A549 treated with AZD9567 at 1 μM for 4 hours (cell line): ENCODE results near the gene KCNJ6. TPM values are rescaled to one million over a fixed set of nuclear protein-coding genes. Genes with fewer than 3 reads are reported as not detected.

Experiments used
- total RNA-seq: library from RNA; stranded (reverse); fragments of 200-300 nt; extraction: Qiagen RNA extraction; gene quantifications from 5 replicates; pipeline ENCODE4 v1.2.3, GENCODE V29; 2022; ENCODE audit not compliant: insufficient read depth

The KCNJ6 gene, protein sequence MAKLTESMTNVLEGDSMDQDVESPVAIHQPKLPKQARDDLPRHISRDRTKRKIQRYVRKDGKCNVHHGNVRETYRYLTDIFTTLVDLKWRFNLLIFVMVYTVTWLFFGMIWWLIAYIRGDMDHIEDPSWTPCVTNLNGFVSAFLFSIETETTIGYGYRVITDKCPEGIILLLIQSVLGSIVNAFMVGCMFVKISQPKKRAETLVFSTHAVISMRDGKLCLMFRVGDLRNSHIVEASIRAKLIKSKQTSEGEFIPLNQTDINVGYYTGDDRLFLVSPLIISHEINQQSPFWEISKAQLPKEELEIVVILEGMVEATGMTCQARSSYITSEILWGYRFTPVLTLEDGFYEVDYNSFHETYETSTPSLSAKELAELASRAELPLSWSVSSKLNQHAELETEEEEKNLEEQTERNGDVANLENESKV
- 2.1 to 4.2 TPM (median 2.8 TPM) in 5 replicates for total RNA-seq

GRCh38 chr21:37916310-37917051, at the start of gene KCNJ6:
Gene KCNJ6 (minus strand): TSS chr21:37916457. CDS start chr21:37840682, 75,775 bp downstream.

